GM21526 (cell line): ENCODE measurements around the gene TMA7B.

Experiments
- ATAC-seq: cut with Tn5 transposase; IDR thresholded peaks from one replicate; pipeline ENCODE4 v1.9.1; 2021; ENCODE audit warnings: moderate library complexity; ENCODE audit not compliant: unreplicated experiment, low FRiP score

TMA7B gene

DNA sequence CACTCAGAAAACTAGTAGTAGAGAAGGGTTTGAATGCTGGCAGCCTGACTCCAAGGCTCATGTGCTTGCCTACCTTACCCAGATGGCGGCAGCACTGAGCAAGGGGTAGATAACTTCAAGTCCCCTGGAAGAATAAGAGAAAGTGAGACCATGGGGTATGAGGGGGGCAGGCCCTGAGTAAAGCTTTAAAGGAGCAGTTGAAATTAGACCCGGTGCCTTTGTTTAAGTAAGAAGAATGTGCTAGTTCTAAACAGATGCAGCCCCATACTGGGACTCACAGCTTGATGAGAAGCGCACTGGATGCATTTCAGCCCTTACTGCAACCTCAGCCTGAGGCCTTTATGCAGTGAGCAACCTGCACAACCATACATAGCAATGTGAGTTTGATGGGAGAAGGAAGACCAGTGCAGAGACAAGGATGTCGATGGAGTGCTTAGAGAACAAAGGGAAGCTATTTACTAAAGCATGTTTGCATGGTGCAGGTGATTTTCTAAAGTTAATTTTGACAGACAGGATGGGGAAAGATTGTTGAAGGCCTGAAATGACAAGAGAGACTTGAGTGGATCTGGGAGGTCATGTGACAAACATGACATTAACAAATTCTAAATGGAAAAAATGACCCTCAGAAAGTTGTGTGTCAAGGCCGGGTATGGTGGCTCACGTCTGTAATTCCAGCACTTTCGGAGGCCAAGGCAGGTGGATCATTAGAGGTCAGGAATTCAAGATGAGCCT lies 27.1 kb upstream of the TMA7B start:
- ATAC-seq, result no peak

DNA sequence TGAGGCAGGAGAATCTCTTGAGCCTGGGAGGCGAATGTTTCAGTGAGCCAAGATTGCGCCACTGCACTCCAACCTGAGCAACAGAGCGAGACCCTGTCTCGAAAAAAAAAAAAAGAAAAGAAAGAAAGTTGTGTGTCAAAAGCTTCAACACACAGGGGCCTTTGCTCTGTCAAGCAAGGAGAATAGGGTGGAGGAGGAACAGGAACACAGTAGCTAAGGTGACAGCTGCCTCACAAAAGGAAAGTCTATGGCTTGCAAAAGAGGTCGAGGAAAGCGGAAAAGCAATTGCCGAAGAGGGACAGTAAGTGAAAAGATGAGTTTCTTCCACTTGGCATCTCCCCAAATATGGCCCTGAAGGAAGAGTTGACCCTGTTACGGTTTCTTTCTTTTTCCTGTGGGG lies 26.5 kb upstream of the TMA7B start:
- no peak for ATAC-seq

DNA sequence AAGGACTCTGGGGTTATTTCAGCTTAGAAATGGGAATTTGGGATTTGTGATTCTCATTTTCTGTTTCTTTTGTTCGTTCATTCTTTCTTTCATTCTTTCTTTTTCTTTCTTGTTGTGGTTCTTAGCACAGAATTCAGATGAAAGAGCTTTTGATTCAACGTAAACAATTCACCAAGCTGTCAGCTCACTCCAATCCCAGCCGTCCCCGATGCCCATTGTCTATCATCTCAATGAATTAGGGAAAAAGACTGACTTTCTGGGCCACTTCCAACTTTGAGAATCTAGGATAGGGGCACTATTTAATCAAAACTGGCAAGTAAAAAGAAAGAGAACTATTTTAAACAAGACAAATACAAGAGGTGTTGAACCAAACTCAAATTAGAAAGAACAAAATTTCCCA lies 25.1 kb upstream of the TMA7B start:
- no peak for ATAC-seq

DNA sequence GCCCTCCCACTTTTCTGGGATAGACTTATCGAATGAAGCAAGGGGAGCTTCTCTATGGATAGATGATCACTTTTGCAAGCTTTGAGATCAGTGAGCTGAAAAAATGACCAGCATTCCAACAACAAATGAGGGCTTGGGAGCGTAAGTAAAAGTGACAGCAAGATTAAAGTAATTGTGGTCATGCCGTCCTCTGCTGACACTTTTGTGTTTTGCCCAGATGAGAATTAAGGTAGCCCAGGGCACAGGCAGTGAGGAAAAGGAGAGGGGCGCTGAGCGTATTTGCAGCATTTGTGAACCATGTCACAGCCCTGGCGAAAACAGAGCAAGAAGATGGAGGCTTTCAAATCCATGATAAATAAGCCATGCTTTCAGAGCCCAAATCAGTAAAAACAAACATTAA lies 24.6 kb upstream of the TMA7B start:
- ATAC-seq, result no peak

DNA sequence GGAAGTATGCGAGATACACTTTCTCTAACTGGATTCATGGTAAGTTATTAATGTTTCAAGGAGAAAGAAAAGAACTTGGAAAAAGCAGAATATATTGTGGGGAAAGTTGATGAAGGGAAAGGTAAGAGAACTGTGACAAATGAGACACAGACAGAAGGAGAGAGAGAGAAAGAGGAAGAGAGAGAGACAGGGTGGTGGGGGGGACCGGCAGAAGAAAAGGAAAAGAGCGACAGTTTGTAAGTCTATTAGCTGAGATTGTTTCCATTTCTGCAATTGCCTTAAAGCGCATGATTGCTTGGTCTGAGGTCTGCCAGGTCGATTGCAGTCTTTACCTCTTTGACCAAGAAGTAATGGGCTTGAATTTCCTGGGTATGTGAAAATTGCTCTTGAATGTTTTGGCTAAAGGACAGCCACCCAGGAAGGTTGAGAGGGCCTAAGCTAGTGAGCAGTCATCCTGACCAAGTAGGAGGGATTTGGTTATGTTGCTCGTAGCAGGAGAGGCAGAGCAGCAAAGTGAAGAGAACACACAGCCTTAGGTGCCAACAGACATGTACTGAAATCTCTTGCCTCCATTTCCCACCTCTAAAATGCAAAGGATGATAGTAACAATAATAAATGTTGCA lies 23.6 kb upstream of the TMA7B start:
- no peak for ATAC-seq

DNA sequence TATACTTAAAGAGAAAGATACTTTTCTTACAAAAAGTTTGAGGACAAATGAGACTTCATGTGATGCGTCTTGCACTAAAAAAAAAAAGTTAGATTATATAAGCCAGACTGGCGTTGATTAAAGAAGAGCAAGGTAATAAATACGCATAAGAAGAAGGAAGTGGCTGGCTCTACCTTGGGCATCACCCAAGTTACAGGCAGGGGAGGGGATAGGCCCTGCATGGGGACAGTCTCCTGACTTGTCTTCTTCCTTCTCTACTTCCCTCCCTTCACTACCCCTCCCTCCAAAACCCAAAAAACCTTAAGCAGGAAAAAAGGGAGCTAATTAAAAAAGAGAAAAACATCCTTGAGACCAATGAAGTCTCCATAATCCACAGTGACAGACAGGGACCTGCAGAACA lies 22.3 kb upstream of the TMA7B start:
- no peak for ATAC-seq

DNA sequence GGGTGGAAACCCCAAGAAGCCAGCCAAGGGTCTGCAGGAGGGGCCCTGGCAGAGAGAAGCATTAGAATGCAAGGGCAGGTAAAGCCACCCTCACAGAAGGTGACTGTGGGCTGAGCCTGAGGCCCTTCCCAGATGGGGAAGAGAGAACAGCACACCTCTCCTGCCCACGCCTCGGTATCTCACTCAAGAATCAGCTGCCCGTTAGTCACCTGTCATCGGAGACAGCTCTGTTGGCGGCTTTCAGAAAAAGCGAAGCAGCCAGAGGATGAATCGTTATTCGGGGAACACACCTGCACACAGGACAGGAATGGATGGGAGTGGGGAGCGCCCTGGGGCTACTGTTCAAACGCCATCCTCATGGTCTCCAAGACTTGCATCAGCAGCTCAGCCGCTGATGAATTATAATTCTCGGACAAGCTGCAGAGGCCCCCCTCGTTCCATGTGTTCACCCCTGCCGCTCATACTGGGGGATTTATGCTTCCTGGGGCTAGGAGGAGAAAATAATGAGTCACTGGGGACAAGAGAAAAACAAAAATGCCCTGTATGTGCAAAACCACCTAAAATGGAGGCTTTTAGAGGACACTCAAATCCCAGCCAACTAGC lies 21.6 kb upstream of the TMA7B start:
- ATAC-seq, result no peak

DNA sequence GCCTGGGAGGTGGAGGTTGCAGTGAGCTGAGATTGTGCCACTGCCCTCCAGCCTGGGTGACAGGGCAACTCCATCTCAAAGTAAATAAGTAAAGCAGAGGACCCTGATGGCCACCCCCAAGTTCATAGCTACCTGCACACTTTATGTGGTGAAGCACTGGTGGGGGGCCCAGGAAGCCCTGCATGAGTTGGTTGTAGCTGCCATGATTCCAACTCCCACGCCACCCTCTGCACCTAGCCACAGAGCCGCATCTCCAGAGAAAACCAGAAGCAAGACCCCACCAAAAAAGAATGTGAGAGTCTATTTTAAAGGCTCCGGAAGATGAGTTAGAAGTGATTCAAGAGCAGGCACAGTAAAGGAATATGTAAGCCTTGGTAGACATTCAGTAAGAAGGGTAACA lies 20.4 kb upstream of the TMA7B start:
- ATAC-seq, result no peak

DNA sequence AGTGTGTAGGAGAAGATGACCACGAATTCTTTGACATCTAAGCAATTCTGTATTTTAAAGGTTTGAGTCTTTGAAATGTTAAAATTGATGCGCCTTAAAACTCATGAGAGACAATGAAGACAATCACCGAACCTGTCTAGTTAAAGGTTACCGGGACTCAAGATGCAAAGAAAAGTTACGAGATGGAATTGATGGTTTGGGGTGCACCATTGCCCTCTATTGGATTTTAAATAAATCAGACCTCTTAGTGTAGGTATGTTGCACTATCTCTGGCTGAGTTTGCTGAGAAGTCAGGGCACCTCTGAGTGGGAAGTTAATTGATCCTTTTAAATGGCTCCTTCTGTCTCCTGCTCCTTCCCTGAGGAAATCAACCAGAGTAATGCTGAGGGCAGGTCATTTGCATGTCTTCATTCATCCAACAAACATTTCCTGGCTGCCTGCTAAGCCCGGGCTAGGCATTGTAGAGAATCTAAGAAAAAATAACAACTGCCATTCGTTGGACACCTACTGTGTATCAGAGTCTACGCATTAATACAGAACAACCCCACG lies 19.4 kb upstream of the TMA7B start:
- ATAC-seq, result no peak

DNA sequence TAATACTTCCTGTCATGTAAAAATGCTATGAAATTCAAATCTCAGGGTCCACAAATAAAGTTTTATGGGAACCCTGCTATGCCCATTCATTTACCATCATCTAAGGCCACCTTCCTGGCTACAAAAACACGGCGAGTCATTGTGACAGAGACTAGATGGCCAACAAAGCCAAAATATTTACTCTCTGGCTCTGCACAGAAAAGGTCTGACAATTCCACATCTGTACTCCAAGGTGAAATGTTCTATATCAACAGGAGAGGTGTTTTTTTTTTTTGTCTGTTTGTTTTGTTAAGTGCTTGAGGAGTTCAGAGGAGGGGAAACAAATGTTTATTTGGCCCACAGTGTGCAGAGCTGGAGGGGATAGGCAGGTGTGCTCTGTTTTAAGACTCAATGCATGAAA lies 18.6 kb upstream of the TMA7B start:
- no peak for ATAC-seq

DNA sequence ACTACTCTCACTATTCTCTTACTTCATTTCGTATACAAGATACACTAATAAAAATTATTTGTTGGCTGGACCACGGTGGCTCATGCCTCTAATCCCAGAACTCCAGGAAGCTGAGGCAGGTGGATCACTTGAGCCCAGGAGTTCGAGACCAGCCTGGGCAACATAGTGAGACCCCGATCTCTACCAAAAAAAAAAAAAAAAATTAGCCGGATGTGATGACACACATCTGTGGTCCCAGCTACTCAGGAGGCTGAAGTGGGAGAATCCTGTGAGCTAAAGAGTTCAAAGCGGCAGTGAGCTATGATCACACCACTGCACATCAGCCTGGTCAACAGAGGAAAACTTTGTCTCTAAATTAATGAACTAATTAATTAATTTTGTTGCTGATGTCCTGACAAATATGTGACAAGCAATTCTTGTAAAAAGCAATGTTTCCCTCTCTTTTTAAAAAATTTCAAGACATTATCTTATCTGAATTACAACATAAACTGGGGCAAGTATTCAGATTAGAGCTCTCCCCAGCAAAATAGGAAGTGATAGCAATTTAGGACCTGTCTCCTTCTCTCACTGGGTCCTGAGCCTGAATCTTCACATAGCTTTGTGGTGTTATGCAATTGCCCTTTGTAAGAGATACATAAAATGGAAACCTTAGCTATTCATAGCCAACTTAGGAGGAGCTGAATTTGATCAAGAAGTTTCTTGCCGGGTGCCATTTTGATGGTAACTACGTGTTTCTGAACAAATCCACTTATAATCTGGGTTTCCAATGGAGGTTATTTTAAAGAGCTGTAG lies 17.6 kb upstream of the TMA7B start:
- no peak for ATAC-seq

DNA sequence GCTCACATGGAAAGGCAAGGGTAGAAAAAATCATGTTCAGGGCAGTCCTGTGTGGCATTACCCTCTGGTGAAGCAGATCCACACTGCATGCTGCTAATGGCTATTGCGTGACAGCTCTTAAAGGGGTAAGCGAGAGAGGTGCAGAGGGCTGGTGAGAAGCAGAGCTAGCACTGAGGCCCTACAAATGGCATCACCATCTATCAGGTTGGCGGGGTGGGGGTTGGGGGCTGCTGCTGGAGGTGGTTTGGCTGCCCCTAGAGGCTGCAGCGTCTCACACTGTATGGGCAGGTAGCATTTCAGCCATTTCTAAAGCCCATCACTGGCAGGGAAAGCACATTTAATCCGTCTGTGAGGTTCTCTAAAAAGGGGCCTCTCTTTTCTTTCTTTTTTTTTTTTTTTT lies 16.9 kb upstream of the TMA7B start:
- ATAC-seq, result no peak

DNA sequence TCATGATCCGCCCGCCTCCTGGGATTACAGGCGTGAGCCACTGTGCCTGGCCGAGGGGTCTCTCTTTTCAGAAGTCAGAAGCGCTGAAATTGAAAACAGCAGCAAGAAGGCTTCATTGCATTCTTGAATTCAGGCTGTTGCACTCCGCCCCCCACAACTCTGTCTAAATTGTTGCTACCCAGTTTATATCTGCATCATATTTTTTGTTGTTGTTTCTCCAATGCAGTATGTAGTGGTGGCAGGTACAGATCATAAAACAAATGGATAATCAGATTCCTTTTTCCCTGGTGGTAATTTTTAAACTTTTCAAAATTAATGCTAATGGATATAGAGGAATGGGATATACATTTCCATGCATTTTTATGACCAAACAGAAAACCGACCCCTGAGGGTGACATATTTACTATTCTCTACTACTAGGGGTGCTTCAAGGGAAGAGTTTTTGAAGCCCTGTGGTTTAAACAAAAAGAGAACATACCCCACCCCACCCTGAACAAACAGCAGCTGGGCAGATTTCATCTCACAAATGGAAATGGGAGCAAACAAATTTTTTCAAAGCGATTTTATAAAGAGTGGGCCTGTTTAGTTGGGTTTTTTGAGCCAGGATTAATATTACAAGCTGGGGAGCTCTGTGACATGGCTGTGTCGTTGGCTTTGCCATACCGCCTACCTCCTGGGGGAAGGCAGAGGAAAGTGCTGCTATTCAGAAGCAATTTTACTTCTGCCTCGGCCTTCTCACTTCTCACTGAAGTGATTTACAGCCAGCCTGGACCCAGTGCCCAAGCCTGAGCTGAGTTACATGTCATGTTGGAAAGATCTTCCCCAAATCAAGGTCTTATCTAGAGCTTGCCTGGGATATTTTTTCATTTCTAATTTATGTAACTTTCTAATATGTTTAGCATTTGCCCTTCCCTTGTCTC lies 16.0 kb upstream of the TMA7B start:
- no peak for ATAC-seq

DNA sequence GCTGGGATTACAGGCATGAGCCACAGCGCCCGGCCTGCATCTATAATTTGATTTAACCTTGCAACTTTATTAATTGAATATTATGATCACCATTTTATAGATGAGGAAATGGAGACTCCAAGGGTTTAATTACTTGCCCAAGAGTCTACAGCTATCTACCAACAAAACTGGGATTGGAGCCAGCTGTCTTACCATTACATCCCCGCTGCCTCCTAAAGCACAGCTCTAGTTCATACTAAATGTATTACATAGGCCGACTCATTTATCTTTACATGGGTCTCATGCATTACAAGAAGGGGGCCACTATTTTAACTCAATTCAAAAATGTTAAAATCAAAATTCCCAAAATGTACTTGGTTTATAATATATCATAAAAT lies 14.1 kb upstream of the TMA7B start:
- ATAC-seq, result no peak

DNA sequence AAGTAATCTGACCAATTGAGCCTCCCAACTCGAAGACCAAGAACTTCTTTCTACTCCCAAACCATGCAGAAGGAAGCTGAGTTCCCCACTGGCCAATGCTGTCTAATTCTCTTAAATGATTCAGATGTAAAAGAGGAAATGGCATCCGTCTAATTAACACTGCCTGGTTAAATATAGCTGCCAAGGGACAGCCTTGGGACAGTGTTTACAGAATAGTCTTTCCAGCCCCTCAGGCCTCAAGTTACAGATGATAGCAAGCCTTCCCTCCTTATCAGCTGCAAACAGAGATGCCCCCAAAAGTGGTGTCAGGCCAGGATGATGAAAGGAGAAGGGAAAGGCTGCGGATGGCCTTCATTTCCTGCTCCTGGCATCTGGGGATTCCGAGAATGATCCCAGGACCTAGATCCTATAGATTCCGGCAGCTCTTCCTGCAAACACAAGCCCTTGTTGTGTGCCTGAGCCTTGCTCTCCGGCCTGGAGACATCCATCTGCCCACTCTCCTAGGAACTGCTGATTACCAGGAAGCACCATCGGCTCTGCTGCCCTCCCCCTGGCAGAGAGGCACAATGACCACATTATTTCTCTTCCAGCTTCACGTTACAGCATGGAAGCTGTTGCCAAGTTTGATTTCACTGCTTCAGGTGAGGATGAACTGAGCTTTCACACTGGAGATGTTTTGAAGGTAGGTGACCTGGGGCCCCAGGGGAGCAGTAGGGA lies 13.5 kb upstream of the TMA7B start:
- ATAC-seq, result no peak

DNA sequence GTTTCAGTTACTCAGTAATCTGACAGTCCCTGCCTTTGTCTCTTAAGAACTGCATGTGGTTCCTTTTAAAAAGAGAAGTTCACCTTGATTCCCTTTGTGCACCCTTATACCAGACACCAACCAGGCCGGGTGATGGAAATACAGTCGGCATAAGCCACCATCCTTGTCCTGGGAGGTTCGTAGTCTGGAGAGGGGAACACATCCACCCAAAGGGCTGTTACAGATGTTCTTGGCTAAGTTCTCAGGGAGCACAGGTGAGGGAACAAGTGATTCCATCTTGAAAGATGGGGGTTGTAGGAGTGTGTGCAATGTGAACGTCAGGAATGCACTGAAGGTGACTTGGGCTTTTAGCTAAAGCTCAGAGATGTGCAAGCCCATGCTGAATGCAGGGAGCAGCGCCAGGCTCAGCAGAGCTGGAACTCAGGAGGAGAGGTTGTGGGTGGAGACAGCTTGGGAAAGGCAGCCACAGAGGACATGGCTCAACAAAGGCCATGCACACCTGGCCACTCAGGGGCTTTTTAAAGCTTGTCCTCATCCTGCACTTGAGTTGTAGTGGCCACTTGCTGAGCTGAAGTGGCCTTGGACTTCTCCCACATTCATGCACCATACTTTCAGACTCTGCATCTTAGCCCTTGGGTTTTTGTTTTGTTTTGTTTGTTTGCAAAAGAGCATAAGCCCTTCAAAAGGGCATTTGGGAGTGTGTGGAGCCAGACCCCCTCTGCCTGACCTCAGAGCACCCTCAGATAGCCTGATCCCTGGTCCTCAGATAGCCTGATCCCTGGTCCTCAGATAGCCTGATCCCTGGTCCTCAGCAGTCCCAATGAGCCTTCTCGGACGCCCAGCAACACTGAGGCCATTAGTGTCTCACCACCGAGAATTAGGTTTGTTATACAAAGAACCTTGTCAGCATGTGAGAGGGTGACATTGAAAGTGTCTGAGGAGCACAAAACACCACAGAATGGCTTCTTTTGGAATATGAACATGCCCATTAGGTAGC lies 12.7 kb upstream of the TMA7B start:
- ATAC-seq, result no peak

DNA sequence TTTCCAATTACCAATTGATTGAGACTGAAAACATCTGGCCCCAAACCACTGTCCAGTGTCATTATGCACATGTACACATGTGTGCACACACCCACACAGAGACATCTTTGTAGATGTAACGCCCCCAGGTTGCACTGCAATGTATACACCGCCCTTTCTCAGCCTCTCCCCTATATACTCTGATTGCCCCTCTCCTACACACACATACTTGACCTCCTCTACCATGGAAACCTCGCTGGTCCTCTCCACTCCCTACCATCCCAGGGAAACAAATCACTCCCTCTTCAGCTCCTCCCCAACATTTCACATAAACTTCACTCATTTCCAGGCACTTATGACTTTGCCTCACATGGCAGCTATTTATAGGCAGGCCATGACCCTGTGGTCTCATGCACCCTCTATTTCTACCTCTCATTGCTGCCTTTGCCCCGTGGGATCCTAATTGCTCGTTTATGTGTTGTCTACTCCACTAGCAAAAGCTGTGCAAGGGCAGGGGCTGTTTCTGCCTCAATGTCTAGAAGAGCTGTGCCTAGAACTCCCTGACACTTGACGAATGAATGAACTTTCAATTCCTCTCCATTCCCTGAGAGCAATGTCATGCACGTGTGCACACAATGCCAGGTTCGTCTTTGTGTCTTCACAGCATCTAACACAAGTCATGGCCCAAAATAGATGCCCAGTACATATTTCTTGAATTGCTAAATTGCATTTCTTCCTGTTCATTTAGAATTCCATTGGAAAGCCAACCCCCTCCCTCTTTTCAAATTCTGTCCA lies 10.0 kb upstream of the TMA7B start:
- ATAC-seq, result no peak
